SK-N-SH treated with all-trans-retinoic acid at 6 μM for 48 hours (cell line): Measurements from ENCODE around the gene TLNRD1.
A peak's percentile ranks its signal among the peaks of the same experiment; 100 is the strongest.

Source experiments
- ATAC-seq: fragments of 200-7000 bp; cut with Tn5 transposase; 3 replicates; pipeline ENCODE4 v1.9.1; 2020; ENCODE audit warnings: mild to moderate bottlenecking, moderate library complexity
- ARNTL ChIP-seq: fragments of 450-650 bp; formaldehyde crosslinking; IDR thresholded peaks from 2 replicates; pipeline ENCODE4 v1.5.0; 2020; ENCODE audit warnings: low read depth, mild to moderate bottlenecking, moderate library complexity, borderline replicate concordance
- BACH2 ChIP-seq: fragments of 250-450 bp; sonication (Bioruptor Pico); IDR thresholded peaks from 2 replicates; pipeline ENCODE4 v1.9.0; 2021; ENCODE audit warnings: mild to moderate bottlenecking, borderline replicate concordance
- CSDC2 ChIP-seq: fragments of 250-450 bp; sonication (Bioruptor Pico); IDR thresholded peaks from 2 replicates; pipeline ENCODE4 v1.5.0; 2020; ENCODE audit warnings: mild to moderate bottlenecking, moderate library complexity
- ESRRG ChIP-seq: fragments of 250-450 bp; sonication (Bioruptor Pico); IDR thresholded peaks from 2 replicates; pipeline ENCODE4 v1.6.1; 2021; ENCODE audit warnings: mild to moderate bottlenecking
- GLIS3 ChIP-seq: fragments of 250-450 bp; sonication (Bioruptor Pico); IDR thresholded peaks from 2 replicates; pipeline ENCODE4 v1.5.0; 2020; ENCODE audit warnings: mild to moderate bottlenecking, moderate library complexity
- ISL1 ChIP-seq: fragments of 250-450 bp; sonication (Bioruptor Pico); IDR thresholded peaks from 2 replicates; pipeline ENCODE4 v2.1.2; 2022; ENCODE audit warnings: mild to moderate bottlenecking, moderate library complexity
- OSR1 ChIP-seq: fragments of 250-450 bp; sonication (Bioruptor Pico); IDR thresholded peaks from 2 replicates; pipeline ENCODE4 v1.8.0; 2022; ENCODE audit warnings: moderate library complexity, mild to moderate bottlenecking, inconsistent platforms
- PPARA ChIP-seq: fragments of 250-450 bp; sonication (Bioruptor Pico); IDR thresholded peaks from 2 replicates; pipeline ENCODE4 v1.5.0; 2020; ENCODE audit warnings: mild to moderate bottlenecking, borderline replicate concordance
- RARB ChIP-seq: fragments of 250-450 bp; sonication (Bioruptor Pico); IDR thresholded peaks from 2 replicates; pipeline ENCODE4 v1.8.0; 2021; ENCODE audit warnings: mild to moderate bottlenecking, moderate library complexity
- SNAI2 ChIP-seq: fragments of 250-450 bp; sonication (Bioruptor Pico); IDR thresholded peaks from 2 replicates; pipeline ENCODE4 v1.5.0; 2020; ENCODE audit warnings: mild to moderate bottlenecking, moderate library complexity
- TCF4 ChIP-seq: fragments of 250-450 bp; sonication (Bioruptor Pico); IDR thresholded peaks from 2 replicates; pipeline ENCODE4 v1.8.0; 2021; ENCODE audit warnings: mild to moderate bottlenecking, moderate library complexity, borderline replicate concordance
- TOX ChIP-seq: fragments of 250-450 bp; sonication (Bioruptor Pico); IDR thresholded peaks from 2 replicates; pipeline ENCODE4 v1.8.0; 2021; ENCODE audit warnings: mild to moderate bottlenecking, moderate library complexity, borderline replicate concordance
- ZFP3 ChIP-seq: fragments of 250-450 bp; sonication (Bioruptor Pico); IDR thresholded peaks from 2 replicates; pipeline ENCODE4 v1.5.0; 2020; ENCODE audit warnings: mild to moderate bottlenecking, moderate library complexity
- ZFP30 ChIP-seq: fragments of 450-650 bp; formaldehyde crosslinking; IDR thresholded peaks from 2 replicates; pipeline ENCODE4 v1.5.0; 2022; ENCODE audit warnings: mild to moderate bottlenecking, moderate library complexity
- ZNF565 ChIP-seq: fragments of 450-650 bp; formaldehyde crosslinking; conservative IDR thresholded peaks from 2 replicates; pipeline ENCODE4 v1.5.0; 2020; ENCODE audit warnings: low read depth, mild to moderate bottlenecking, moderate library complexity
- ZNF70 ChIP-seq: fragments of 450-650 bp; formaldehyde crosslinking; IDR thresholded peaks from 2 replicates; pipeline ENCODE4 v1.5.0; 2020; ENCODE audit warnings: mild to moderate bottlenecking, moderate library complexity
- ZNF8 ChIP-seq: fragments of 450-650 bp; formaldehyde crosslinking; IDR thresholded peaks from 2 replicates; pipeline ENCODE4 v1.5.0; 2020; ENCODE audit warnings: mild to moderate bottlenecking, moderate library complexity
- TF ChIP-seq, protein P1 (sequence below): fragments of 250-450 bp; sonication (Bioruptor Pico); IDR thresholded peaks from 2 replicates; pipeline ENCODE4 v1.8.0; 2021; ENCODE audit warnings: low read depth, mild to moderate bottlenecking, moderate library complexity, borderline replicate concordance
- TF ChIP-seq, protein P2 (sequence below): fragments of 250-450 bp; sonication (Bioruptor Pico); IDR thresholded peaks from 2 replicates; pipeline ENCODE4 v1.8.0; 2020; ENCODE audit warnings: mild to moderate bottlenecking, moderate library complexity, borderline replicate concordance
- TF ChIP-seq, protein P3 (sequence below): fragments of 250-450 bp; sonication (Bioruptor Pico); IDR thresholded peaks from 2 replicates; pipeline ENCODE4 v1.5.0; 2020; ENCODE audit warnings: mild to moderate bottlenecking, moderate library complexity
- TF ChIP-seq, protein P4 (sequence below): fragments of 250-450 bp; sonication (Bioruptor Pico); IDR thresholded peaks from 2 replicates; pipeline ENCODE4 v1.5.1; 2020; ENCODE audit warnings: low read depth, mild to moderate bottlenecking, moderate library complexity
- TF ChIP-seq, protein P5 (sequence below): fragments of 250-450 bp; sonication (Bioruptor Pico); IDR thresholded peaks from 2 replicates; pipeline ENCODE4 v1.5.1; 2021; ENCODE audit warnings: mild to moderate bottlenecking, moderate library complexity

Gene TLNRD1

DNA sequence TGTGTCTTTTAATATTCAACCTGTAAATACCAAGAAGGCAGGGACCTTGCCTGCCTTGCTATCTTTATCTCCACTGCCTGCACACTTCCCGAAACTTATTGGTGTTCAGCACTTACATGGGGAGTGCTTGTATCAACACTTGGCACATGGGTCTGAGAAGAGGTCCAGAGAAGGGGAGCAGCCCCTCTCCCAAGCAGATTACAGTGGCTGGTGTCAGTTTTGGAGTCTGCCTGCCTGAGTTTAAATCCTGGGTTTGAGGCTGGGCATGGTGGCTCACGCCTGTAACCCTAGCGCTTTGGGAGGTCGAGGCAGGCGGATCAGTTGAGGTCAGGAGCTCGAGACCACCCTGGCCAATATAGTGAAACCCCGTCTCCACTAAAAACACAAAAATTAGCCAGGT, 31.4 kb upstream of the TLNRD1 start:
- no peak for ATAC-seq
- TF ChIP-seq RARB (no peak), ZFP30 (no peak)

DNA sequence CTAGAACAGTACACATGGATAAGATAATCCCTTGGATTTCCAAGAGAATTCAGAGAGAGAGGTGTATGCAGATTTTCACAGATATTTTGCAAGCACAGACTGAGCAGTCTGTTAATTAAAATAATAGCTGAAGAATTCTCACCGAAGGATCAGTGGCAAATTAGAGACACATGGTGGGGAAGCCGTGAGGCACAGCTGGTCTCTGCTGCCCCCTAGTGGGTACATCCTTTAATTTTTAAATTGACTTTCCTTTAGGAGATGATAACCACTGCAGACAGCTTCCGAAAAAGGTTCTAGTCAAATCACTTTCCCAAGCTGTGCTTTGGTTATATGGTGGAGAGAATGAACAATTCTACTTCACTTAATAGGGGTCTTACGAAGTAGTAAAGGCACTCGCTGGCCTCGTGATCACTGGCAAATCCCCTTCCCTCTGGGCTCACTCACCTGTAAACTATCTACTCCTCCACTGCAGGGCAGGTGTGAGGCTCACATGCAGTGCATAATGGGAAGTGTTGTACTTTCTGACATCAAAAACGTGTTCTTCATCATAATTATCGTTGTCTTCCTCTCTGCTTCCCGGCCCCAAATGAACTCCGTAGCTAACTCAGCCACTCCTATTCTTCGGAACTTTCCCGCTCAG, 30.6 kb upstream of the TLNRD1 start:
- no peak for TF ChIP-seq BACH2 (CRISPR knock-in tag)
- no peak for TF ChIP-seq ZNF565 (CRISPR knock-in tag)
- TF ChIP-seq GLIS3 (CRISPR knock-in tag): no peak
- TF ChIP-seq, protein P1, sequence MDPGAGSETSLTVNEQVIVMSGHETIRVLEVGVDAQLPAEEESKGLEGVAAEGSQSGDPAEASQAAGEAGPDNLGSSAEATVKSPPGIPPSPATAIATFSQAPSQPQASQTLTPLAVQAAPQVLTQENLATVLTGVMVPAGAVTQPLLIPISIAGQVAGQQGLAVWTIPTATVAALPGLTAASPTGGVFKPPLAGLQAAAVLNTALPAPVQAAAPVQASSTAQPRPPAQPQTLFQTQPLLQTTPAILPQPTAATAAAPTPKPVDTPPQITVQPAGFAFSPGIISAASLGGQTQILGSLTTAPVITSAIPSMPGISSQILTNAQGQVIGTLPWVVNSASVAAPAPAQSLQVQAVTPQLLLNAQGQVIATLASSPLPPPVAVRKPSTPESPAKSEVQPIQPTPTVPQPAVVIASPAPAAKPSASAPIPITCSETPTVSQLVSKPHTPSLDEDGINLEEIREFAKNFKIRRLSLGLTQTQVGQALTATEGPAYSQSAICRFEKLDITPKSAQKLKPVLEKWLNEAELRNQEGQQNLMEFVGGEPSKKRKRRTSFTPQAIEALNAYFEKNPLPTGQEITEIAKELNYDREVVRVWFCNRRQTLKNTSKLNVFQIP: no peak
- no peak for TF ChIP-seq PPARA
- TF ChIP-seq, protein P2, sequence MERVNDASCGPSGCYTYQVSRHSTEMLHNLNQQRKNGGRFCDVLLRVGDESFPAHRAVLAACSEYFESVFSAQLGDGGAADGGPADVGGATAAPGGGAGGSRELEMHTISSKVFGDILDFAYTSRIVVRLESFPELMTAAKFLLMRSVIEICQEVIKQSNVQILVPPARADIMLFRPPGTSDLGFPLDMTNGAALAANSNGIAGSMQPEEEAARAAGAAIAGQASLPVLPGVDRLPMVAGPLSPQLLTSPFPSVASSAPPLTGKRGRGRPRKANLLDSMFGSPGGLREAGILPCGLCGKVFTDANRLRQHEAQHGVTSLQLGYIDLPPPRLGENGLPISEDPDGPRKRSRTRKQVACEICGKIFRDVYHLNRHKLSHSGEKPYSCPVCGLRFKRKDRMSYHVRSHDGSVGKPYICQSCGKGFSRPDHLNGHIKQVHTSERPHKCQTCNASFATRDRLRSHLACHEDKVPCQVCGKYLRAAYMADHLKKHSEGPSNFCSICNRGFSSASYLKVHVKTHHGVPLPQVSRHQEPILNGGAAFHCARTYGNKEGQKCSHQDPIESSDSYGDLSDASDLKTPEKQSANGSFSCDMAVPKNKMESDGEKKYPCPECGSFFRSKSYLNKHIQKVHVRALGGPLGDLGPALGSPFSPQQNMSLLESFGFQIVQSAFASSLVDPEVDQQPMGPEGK (CRISPR knock-in tag): no peak
- no peak for TF ChIP-seq ZFP30
- no peak for TF ChIP-seq OSR1 (CRISPR knock-in tag)
- TF ChIP-seq ZNF70 (CRISPR knock-in tag): no peak
- TF ChIP-seq TOX (CRISPR knock-in tag): no peak
- no peak for TF ChIP-seq SNAI2
- TF ChIP-seq TCF4 (CRISPR knock-in tag): no peak
- TF ChIP-seq ZNF8 (CRISPR knock-in tag): no peak
- no peak for TF ChIP-seq ESRRG (CRISPR knock-in tag)
- TF ChIP-seq, protein P3, sequence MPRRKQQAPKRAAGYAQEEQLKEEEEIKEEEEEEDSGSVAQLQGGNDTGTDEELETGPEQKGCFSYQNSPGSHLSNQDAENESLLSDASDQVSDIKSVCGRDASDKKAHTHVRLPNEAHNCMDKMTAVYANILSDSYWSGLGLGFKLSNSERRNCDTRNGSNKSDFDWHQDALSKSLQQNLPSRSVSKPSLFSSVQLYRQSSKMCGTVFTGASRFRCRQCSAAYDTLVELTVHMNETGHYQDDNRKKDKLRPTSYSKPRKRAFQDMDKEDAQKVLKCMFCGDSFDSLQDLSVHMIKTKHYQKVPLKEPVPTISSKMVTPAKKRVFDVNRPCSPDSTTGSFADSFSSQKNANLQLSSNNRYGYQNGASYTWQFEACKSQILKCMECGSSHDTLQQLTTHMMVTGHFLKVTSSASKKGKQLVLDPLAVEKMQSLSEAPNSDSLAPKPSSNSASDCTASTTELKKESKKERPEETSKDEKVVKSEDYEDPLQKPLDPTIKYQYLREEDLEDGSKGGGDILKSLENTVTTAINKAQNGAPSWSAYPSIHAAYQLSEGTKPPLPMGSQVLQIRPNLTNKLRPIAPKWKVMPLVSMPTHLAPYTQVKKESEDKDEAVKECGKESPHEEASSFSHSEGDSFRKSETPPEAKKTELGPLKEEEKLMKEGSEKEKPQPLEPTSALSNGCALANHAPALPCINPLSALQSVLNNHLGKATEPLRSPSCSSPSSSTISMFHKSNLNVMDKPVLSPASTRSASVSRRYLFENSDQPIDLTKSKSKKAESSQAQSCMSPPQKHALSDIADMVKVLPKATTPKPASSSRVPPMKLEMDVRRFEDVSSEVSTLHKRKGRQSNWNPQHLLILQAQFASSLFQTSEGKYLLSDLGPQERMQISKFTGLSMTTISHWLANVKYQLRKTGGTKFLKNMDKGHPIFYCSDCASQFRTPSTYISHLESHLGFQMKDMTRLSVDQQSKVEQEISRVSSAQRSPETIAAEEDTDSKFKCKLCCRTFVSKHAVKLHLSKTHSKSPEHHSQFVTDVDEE (CRISPR knock-in tag): no peak
- TF ChIP-seq RARB: no peak
- TF ChIP-seq ISL1 (CRISPR knock-in tag): no peak
- TF ChIP-seq, protein P4, sequence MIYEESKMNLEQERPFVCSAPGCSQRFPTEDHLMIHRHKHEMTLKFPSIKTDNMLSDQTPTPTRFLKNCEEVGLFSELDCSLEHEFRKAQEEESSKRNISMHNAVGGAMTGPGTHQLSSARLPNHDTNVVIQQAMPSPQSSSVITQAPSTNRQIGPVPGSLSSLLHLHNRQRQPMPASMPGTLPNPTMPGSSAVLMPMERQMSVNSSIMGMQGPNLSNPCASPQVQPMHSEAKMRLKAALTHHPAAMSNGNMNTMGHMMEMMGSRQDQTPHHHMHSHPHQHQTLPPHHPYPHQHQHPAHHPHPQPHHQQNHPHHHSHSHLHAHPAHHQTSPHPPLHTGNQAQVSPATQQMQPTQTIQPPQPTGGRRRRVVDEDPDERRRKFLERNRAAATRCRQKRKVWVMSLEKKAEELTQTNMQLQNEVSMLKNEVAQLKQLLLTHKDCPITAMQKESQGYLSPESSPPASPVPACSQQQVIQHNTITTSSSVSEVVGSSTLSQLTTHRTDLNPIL (CRISPR knock-in tag): no peak
- no peak for TF ChIP-seq ZFP3 (CRISPR knock-in tag)
- ATAC-seq: peak; percentile 67

DNA sequence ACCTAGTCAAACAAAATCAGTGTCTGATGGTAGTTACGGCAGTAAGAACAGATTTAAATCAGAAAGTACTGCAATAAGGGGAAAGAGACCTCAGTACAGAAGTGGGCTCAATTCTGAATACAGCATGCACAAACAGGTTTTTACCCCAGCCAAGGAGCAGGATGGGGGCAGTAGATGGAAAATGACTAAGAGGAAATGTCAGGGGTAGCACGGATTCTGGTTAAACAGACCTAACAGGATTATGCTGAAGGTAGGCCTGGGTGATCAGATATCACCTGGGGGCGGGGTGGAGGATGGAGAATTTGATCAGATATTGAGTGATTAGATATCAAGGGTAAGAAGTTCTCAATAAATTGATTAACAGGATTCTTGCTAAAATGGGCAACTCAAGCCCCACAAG, 30.1 kb upstream of the TLNRD1 start:
- no peak for ATAC-seq
- no peak for TF ChIP-seq ISL1 (CRISPR knock-in tag)
- TF ChIP-seq OSR1 (CRISPR knock-in tag): no peak
- TF ChIP-seq BACH2 (CRISPR knock-in tag): no peak
- no peak for TF ChIP-seq ESRRG (CRISPR knock-in tag)
- no peak for TF ChIP-seq CSDC2
- TF ChIP-seq, protein P4 (CRISPR knock-in tag): no peak
- TF ChIP-seq, protein P2 (CRISPR knock-in tag): no peak
- TF ChIP-seq ARNTL: no peak
- TF ChIP-seq, protein P5, sequence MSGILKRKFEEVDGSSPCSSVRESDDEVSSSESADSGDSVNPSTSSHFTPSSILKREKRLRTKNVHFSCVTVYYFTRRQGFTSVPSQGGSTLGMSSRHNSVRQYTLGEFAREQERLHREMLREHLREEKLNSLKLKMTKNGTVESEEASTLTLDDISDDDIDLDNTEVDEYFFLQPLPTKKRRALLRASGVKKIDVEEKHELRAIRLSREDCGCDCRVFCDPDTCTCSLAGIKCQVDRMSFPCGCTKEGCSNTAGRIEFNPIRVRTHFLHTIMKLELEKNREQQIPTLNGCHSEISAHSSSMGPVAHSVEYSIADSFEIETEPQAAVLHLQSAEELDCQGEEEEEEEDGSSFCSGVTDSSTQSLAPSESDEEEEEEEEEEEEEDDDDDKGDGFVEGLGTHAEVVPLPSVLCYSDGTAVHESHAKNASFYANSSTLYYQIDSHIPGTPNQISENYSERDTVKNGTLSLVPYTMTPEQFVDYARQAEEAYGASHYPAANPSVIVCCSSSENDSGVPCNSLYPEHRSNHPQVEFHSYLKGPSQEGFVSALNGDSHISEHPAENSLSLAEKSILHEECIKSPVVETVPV (CRISPR knock-in tag): no peak
- TF ChIP-seq, protein P3 (CRISPR knock-in tag): no peak
- TF ChIP-seq ZNF8 (CRISPR knock-in tag): no peak
- no peak for TF ChIP-seq TCF4 (CRISPR knock-in tag)
- TF ChIP-seq SNAI2: no peak
- TF ChIP-seq RARB: no peak
- TF ChIP-seq ZNF70 (CRISPR knock-in tag): no peak
